CD4-positive, alpha-beta T cell (primary cell): Measurements from ENCODE around the gene JCAD. TPM values are rescaled to one million over a fixed set of nuclear protein-coding genes. Genes with fewer than 3 reads are reported as not detected.

Experiments used
- ATAC-seq: fragments of 200-7000 bp; cut with Tn5 transposase; one replicate; pipeline ENCODE4 v1.10.0; 2022; ENCODE audit warnings: mild to moderate bottlenecking; ENCODE audit not compliant: poor library complexity
- CTCF ChIA-PET: fragments of 350-600 bp; sonication (Branson Sonifier 250); formaldehyde crosslinking; loops from one replicate; lab custom pipeline; 2021; ENCODE audit warnings: antibody characterized with exemption, inconsistent platforms; lab: Charles Lee
- POLR2A ChIA-PET: fragments of 350-600 bp; sonication (Branson Sonifier 250); formaldehyde crosslinking; loops from one replicate; lab custom pipeline; 2021; ENCODE audit warnings: antibody characterized with exemption, inconsistent platforms; lab: Charles Lee
- DNase-seq, 14 experiments: peaks; one replicate each; pipeline ENCODE4 v3.0.0-alpha.2; 2013 to 2020; ENCODE audit warnings: mixed read lengths in 2 of 14
- H3K27ac ChIP-seq, 2 donors: one replicate each; pipeline versions ENCODE4 v1.5.1 to v1.7.0; 2013; ENCODE audit warnings: low read length in 2 of 2, low read depth in 1 of 2, mild to moderate bottlenecking in 1 of 2
- H3K27me3 ChIP-seq, 2 experiments: 1 replicate in 1 of 2; 2 replicates in 1 of 2; pipeline versions ENCODE4 v1.6.1 to v1.7.0; 2013; ENCODE audit warnings: low read length in 2 of 2, control low read depth in 1 of 2, mild to moderate bottlenecking in 1 of 2, moderate library complexity in 1 of 2; ENCODE audit not compliant: insufficient read depth in 2 of 2, control insufficient read depth in 1 of 2
- H3K36me3 ChIP-seq: one replicate; pipeline ENCODE4 v1.6.1; 2013; ENCODE audit warnings: low read length, control low read depth; ENCODE audit not compliant: insufficient read depth
- H3K4me1 ChIP-seq: one replicate; pipeline ENCODE4 v1.6.1; 2013; ENCODE audit warnings: low read length, control low read depth; ENCODE audit not compliant: insufficient read depth
- H3K4me3 ChIP-seq: one replicate; pipeline ENCODE4 v1.5.1; 2013; ENCODE audit warnings: mild to moderate bottlenecking, low read length, moderate library complexity
- H3K9me3 ChIP-seq, 2 experiments: 1 replicate in 1 of 2; 2 replicates in 1 of 2; pipeline versions ENCODE4 v1.6.1 to v1.7.0; 2013; ENCODE audit warnings: low read length in 2 of 2, mild to moderate bottlenecking in 2 of 2, control low read depth in 1 of 2, moderate library complexity in 1 of 2; ENCODE audit not compliant: control insufficient read depth in 1 of 2, insufficient read depth in 1 of 2
- H3K27ac Mint-ChIP-seq: one replicate; pipeline ENCODE4 v1.8.0; 2020; ENCODE audit warnings: mixed read lengths
- H3K27me3 Mint-ChIP-seq: one replicate; pipeline ENCODE4 v1.8.0; 2021; ENCODE audit warnings: mixed read lengths
- H3K36me3 Mint-ChIP-seq: one replicate; pipeline ENCODE4 v1.8.0; 2021; ENCODE audit warnings: low read depth, mixed read lengths
- H3K4me1 Mint-ChIP-seq: one replicate; pipeline ENCODE4 v1.8.0; 2021; ENCODE audit warnings: low read depth, mixed read lengths
- H3K4me3 Mint-ChIP-seq: one replicate; pipeline ENCODE4 v1.8.0; 2020; ENCODE audit warnings: mild to moderate bottlenecking, mixed read lengths
- H3K9me3 Mint-ChIP-seq: one replicate; pipeline ENCODE4 v1.8.0; 2020; ENCODE audit warnings: mixed read lengths
- intact Hi-C, 2 experiments: fragments of 100-400 bp; cut with DNase I in 1 of 2; cut with micrococcal nuclease in 1 of 2; formaldehyde crosslinking; loops; one replicate each; pipeline versions ENCODE4 v1.15.1 to v1.9.0; 2023 to 2025; cut with DNase I, micrococcal nuclease
- total RNA-seq, 174 experiments: library from RNA in 2 of 174; stranded (reverse) in 2 of 174; gene quantifications; one replicate each; pipeline ENCODE4 v1.2.3 and lab custom pipeline; 2021 to 2026
- TF ChIP-seq, protein P1 (sequence below): fragments of 200-600 bp; IDR thresholded peaks from one replicate; pipeline ENCODE4 v1.8.0; 2022; ENCODE audit warnings: antibody characterized with exemption, mild to moderate bottlenecking

The JCAD gene
- total RNA-seq, 2 experiments from 2014 or later = not detected

DNA sequence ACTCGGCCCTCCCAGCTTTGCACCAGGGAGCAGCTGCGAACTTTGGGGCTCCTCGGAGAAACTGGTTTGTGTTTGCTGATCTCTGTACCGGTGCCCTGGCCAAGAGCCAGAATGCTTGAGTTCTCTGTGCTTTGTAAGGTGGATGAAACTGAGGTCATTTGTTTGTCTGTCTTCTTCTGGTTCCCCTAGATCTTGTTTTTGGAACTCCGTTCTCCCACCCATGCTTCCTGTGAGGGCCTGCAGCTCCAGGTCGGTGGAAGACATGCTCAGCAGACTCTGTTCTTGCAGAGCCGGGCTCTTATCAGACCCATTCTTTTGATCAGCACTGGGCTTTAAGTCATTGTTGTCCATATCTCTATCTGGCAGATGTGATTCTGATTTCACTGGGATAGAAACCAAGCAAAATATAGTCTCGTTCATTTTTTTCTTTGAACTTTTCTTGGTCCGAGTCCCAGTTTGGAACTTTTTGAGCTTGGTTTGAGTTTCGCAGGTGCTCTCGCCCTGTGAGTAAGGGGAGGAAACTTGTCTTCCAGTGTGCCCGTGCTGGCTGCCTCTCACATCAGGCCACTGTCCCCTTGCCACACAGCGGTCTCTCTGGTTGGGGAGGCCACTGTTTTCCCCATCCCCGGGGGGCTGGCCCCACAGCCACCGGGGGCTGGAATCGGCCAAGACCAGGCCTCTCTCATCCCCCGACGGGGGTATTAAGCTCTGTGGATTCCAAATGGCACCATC is 31.2 kb downstream of the JCAD start:
- peak in 7 of 14 experiments; percentile 9 to 60 (median 27) for DNase-seq
- H3K36me3 ChIP-seq = no peaks in the 10 kb centered on the region
- Mint-ChIP-seq H3K27ac (peak overlapping the region; percentile 79), H3K4me1 (peaks cover 36% of the 10 kb centered on the region), H3K9me3 (no peaks in the 10 kb centered on the region), H3K4me3 (peak overlapping the region; percentile 74), H3K36me3 (peaks cover 4% of the 10 kb centered on the region), H3K27me3 (peaks cover 85% of the 10 kb centered on the region)
- CTCF ChIA-PET = interaction anchor here (0.5 to 1.6 kb wide), 2 partner anchors 12 to 289 kb away, joined by 3 to 6 read pairs; no protein-coding TSS in a partner anchor
- peaks cover 34 to 40% of the 10 kb centered on the region in 2 experiments for H3K27me3 ChIP-seq
- peaks cover 40% of the 10 kb centered on the region for H3K4me1 ChIP-seq
- ATAC-seq = peak; percentile 13
- peak overlapping the region; percentile 35 for H3K4me3 ChIP-seq
- no peak overlapping the region for H3K27ac ChIP-seq
- intact Hi-C loops = loop anchor here (5.0 to 10.0 kb wide), 2 partner anchors 317 to 499 kb away; partner anchors contain the start of gene MTPAP (in 2 of the 2)
- POLR2A ChIA-PET = interaction anchor here (0.7 to 1.8 kb wide), 11 partner anchors 11 to 1660 kb away, joined by 3 to 9 read pairs (median 5); no protein-coding TSS in a partner anchor
- peaks cover 0 to 37% of the 10 kb centered on the region in 2 experiments for H3K9me3 ChIP-seq
- TF ChIP-seq, protein P1, sequence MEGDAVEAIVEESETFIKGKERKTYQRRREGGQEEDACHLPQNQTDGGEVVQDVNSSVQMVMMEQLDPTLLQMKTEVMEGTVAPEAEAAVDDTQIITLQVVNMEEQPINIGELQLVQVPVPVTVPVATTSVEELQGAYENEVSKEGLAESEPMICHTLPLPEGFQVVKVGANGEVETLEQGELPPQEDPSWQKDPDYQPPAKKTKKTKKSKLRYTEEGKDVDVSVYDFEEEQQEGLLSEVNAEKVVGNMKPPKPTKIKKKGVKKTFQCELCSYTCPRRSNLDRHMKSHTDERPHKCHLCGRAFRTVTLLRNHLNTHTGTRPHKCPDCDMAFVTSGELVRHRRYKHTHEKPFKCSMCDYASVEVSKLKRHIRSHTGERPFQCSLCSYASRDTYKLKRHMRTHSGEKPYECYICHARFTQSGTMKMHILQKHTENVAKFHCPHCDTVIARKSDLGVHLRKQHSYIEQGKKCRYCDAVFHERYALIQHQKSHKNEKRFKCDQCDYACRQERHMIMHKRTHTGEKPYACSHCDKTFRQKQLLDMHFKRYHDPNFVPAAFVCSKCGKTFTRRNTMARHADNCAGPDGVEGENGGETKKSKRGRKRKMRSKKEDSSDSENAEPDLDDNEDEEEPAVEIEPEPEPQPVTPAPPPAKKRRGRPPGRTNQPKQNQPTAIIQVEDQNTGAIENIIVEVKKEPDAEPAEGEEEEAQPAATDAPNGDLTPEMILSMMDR = no peak

DNA sequence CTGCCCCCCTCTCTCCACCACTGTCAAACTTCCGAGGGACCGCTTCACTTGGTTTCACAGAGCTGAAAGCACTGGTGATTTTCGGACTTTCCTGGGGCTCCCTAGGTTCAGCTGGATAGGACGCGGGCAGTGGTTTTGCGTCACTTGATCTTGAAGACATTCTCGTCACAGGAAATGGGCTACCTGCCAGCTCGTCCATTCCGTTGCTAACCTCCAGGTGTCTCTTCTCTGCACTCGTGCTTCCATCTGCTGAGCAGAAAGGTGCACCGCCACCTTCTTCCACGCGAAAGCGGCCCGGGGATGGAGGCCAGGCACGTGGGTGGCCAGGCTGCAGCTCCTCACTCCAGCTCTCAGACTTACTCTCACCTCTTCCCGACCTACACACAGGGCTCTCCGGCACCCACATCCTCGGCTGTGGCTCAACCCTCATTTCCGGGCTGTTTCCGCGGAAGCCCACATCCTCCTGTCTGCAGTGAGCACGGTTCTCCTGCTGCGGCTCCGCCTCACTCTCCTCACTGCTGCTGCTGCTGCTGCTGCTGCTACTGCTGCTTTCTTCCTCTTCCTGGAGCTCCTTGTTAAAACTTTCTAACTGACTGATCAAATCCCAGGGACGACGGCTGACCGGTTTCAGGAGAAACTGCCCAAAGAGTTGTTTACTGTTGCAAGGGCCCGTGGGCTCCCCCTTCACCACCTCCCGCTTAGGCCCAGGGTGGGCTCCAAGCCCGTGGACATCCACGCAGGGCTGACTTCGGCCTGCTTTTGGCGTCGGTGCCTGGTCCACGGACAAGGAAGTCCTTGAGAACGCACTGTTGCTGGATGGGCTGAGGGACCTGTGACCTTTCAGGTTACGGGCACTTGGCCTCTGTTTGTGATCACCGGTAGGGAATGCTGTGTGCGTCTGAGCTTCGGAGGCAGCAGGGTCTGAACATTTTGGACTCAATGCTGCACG is 32.1 kb downstream of the JCAD start:
- intact Hi-C loops = loop anchor here (2.0 to 10.0 kb wide), 5 partner anchors 21 to 500 kb away; partner anchors contain the start of gene MTPAP (in 2 of the 2)
- Histone ChIP-seq H3K27ac (no peak overlapping the region), H3K36me3 (no peaks in the 10 kb centered on the region), H3K4me1 (peaks cover 40% of the 10 kb centered on the region), H3K4me3 (peak overlapping the region; percentile 35), H3K9me3 (peaks cover 0 to 37% of the 10 kb centered on the region in 2 experiments), H3K27me3 (peaks cover 32 to 35% of the 10 kb centered on the region in 2 experiments)
- Mint-ChIP-seq H3K4me3 (peak overlapping the region; percentile 74), H3K36me3 (peaks cover 4% of the 10 kb centered on the region), H3K27ac (peak overlapping the region; percentile 79), H3K4me1 (peaks cover 36% of the 10 kb centered on the region), H3K27me3 (peaks cover 85% of the 10 kb centered on the region), H3K9me3 (no peaks in the 10 kb centered on the region)
- ChIA-PET CTCF (interaction anchor here (0.7 to 1.6 kb wide), 2 partner anchors 11 to 118 kb away, joined by 3 to 6 read pairs; no protein-coding TSS in a partner anchor), POLR2A (interaction anchor here (0.6 to 1.8 kb wide), 17 partner anchors 10 to 1659 kb away, joined by 3 to 9 read pairs (median 5); no protein-coding TSS in a partner anchor)
- DNase-seq = peak; percentile 72 to 96 (median 83)
- ATAC-seq = peak; percentile 93
- TF ChIP-seq, protein P1 = peak; percentile 25

DNA sequence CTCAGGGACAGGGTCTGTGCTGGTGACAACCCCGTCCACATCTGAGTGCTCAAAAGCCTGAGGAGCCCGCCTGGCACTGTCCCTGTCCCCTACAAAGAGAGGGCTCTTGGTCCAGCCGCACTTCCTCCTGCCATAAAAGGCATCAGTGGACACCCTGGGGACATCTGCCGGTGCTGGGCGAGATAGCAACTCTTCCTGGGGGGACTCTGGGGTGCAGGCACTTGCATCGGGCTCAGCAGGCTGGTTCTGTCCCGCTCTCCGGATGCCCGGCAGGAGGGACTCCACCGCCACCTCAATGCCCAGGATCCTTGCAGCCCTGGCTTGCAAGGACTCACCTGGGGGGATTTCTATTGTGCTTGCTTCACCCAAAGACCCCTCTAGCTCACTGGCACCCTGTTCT is 32.8 kb downstream of the JCAD start:
- no peaks in the 10 kb centered on the region for H3K36me3 ChIP-seq
- ChIA-PET POLR2A (interaction anchor here (0.6 to 1.8 kb wide), 11 partner anchors 11 to 1494 kb away, joined by 3 to 9 read pairs (median 6); no protein-coding TSS in a partner anchor), CTCF (interaction anchor here (1.6 kb wide), 1 partner anchor 11 kb away, joined by 6 read pairs; no protein-coding TSS in a partner anchor)
- ATAC-seq = no peak
- peak overlapping the region; percentile 79 for H3K27ac Mint-ChIP-seq
- TF ChIP-seq, protein P1 = no peak
- peaks cover 0 to 37% of the 10 kb centered on the region in 2 experiments for H3K9me3 ChIP-seq
- H3K4me3 ChIP-seq = no peak overlapping the region
- no peak overlapping the region for H3K27ac ChIP-seq
- peaks cover 36% of the 10 kb centered on the region for H3K4me1 Mint-ChIP-seq
- H3K27me3 Mint-ChIP-seq = peaks cover 87% of the 10 kb centered on the region
- no peak for DNase-seq
- peaks cover 4% of the 10 kb centered on the region for H3K36me3 Mint-ChIP-seq
- peaks cover 40% of the 10 kb centered on the region for H3K4me1 ChIP-seq
- no peaks in the 10 kb centered on the region for H3K9me3 Mint-ChIP-seq
- peaks cover 33 to 40% of the 10 kb centered on the region in 2 experiments for H3K27me3 ChIP-seq
- no peak overlapping the region for H3K4me3 Mint-ChIP-seq
- intact Hi-C loops = loop anchor here (2.0 to 10.0 kb wide), 5 partner anchors 22 to 501 kb away; partner anchors contain the start of gene MTPAP (in 2 of the 2)
